ENCODE results near the gene STAG1. TPM values are rescaled to one million over a fixed set of nuclear protein-coding genes. Genes with fewer than 3 reads are reported as not detected.

The STAG1 gene
- polyA plus RNA-seq, 1 of the 3 experiments (the other 2 are of a cell fraction), result 5.5 TPM

DNA sequence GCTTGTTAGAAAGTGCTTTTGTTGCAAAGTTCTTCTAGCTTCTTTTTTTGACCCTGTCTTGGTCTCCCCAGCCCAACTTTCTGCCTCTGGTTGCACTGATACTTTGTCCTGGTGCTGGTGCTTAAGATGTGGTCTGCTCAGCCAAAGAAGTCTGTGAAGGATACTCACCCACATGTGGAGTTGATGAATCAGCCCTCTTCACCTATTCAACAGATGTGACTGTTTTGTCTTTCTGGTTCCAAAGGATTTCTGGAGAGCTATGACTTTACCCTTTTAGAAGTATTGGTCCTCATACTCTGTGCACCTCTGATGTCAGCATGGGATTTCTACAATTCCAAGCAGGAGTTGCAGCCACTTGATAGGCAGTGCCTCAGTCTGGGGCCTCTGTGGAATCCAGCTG is 418.0 kb downstream of the STAG1 start:
- peaks cover 31 to 39% of the 10 kb centered on the region in 2 experiments for H3K36me3 ChIP-seq (replicated peaks in 1 of 2; ENCODE audit: control insufficient read depth in 1 of 2, insufficient read depth in 2 of 2, low read length in 1 of 2)
- ChIA-PET POLR2A (no interaction called here), CTCF (interaction anchor here (0.7 to 1.5 kb wide), 3 partner anchors 83 to 680 kb away, joined by 3 to 6 read pairs (median 3); partner anchors contain the start of gene STAG1)
- no peak overlapping the region for H3K4me3 ChIP-seq (ENCODE audit: low read depth in 2 of 2, low read length in 1 of 2)
- peaks cover 4 to 6% of the 10 kb centered on the region in 2 experiments; a peak in 2 of 4 replicates for H3K4me1 ChIP-seq (ENCODE audit: control insufficient read depth in 1 of 2, insufficient read depth in 2 of 2, low read depth in 1 of 2, low read length in 1 of 2)
- no peak overlapping the region for H2AFZ ChIP-seq (ENCODE audit: low read depth)
- H3K27me3 ChIP-seq (ENCODE audit: insufficient read depth), result no peaks in the 10 kb centered on the region
- H3K9me2 ChIP-seq, result no peaks in the 10 kb centered on the region
- no peak overlapping the region for H3K4me2 ChIP-seq
- DNase-seq, result no peak
- H4K20me1 ChIP-seq (ENCODE audit: insufficient read depth), result no peaks in the 10 kb centered on the region
- H3K79me2 ChIP-seq (ENCODE audit: insufficient read depth), result no peaks in the 10 kb centered on the region
- TF ChIP-seq MEF2A (IDR thresholded peaks at IDR 0.05; ENCODE audit: borderline replicate concordance, low read depth), result no peak
- no peak for TF ChIP-seq TEAD4 (IDR thresholded peaks at IDR 0.05; ENCODE audit: borderline replicate concordance, insufficient read depth)
- TF ChIP-seq FOXJ3 (CRISPR knock-in tag; IDR thresholded peaks at IDR 0.05), result no peak
- TF ChIP-seq GATA2 (CRISPR knock-in tag; IDR thresholded peaks at IDR 0.05), result no peak
- TF ChIP-seq, protein P1, sequence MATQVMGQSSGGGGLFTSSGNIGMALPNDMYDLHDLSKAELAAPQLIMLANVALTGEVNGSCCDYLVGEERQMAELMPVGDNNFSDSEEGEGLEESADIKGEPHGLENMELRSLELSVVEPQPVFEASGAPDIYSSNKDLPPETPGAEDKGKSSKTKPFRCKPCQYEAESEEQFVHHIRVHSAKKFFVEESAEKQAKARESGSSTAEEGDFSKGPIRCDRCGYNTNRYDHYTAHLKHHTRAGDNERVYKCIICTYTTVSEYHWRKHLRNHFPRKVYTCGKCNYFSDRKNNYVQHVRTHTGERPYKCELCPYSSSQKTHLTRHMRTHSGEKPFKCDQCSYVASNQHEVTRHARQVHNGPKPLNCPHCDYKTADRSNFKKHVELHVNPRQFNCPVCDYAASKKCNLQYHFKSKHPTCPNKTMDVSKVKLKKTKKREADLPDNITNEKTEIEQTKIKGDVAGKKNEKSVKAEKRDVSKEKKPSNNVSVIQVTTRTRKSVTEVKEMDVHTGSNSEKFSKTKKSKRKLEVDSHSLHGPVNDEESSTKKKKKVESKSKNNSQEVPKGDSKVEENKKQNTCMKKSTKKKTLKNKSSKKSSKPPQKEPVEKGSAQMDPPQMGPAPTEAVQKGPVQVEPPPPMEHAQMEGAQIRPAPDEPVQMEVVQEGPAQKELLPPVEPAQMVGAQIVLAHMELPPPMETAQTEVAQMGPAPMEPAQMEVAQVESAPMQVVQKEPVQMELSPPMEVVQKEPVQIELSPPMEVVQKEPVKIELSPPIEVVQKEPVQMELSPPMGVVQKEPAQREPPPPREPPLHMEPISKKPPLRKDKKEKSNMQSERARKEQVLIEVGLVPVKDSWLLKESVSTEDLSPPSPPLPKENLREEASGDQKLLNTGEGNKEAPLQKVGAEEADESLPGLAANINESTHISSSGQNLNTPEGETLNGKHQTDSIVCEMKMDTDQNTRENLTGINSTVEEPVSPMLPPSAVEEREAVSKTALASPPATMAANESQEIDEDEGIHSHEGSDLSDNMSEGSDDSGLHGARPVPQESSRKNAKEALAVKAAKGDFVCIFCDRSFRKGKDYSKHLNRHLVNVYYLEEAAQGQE (IDR thresholded peaks at IDR 0.05; ENCODE audit: low read depth, low read length), result no peak
- TF ChIP-seq RFX5 (IDR thresholded peaks at IDR 0.05; ENCODE audit: low read length), result no peak
- TF ChIP-seq FOXM1 (IDR thresholded peaks at IDR 0.05; ENCODE audit: low read depth), result no peak
- TF ChIP-seq MXI1 (IDR thresholded peaks at IDR 0.05; ENCODE audit: low read depth, low read length), result no peak
- no peak for TF ChIP-seq SMC3 (IDR thresholded peaks at IDR 0.05; ENCODE audit: low read depth, low read length)
- no peak for TF ChIP-seq RCOR1 (IDR thresholded peaks at IDR 0.05; ENCODE audit: low read length)
- TF ChIP-seq, protein P2, sequence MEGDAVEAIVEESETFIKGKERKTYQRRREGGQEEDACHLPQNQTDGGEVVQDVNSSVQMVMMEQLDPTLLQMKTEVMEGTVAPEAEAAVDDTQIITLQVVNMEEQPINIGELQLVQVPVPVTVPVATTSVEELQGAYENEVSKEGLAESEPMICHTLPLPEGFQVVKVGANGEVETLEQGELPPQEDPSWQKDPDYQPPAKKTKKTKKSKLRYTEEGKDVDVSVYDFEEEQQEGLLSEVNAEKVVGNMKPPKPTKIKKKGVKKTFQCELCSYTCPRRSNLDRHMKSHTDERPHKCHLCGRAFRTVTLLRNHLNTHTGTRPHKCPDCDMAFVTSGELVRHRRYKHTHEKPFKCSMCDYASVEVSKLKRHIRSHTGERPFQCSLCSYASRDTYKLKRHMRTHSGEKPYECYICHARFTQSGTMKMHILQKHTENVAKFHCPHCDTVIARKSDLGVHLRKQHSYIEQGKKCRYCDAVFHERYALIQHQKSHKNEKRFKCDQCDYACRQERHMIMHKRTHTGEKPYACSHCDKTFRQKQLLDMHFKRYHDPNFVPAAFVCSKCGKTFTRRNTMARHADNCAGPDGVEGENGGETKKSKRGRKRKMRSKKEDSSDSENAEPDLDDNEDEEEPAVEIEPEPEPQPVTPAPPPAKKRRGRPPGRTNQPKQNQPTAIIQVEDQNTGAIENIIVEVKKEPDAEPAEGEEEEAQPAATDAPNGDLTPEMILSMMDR (IDR thresholded peaks at IDR 0.05), result no peak
- no peak for TF ChIP-seq GABPA (IDR thresholded peaks at IDR 0.05; ENCODE audit: low read depth)
- TF ChIP-seq, protein P3, sequence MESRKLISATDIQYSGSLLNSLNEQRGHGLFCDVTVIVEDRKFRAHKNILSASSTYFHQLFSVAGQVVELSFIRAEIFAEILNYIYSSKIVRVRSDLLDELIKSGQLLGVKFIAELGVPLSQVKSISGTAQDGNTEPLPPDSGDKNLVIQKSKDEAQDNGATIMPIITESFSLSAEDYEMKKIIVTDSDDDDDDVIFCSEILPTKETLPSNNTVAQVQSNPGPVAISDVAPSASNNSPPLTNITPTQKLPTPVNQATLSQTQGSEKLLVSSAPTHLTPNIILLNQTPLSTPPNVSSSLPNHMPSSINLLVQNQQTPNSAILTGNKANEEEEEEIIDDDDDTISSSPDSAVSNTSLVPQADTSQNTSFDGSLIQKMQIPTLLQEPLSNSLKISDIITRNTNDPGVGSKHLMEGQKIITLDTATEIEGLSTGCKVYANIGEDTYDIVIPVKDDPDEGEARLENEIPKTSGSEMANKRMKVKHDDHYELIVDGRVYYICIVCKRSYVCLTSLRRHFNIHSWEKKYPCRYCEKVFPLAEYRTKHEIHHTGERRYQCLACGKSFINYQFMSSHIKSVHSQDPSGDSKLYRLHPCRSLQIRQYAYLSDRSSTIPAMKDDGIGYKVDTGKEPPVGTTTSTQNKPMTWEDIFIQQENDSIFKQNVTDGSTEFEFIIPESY (IDR thresholded peaks at IDR 0.05; ENCODE audit: borderline replicate concordance, low read depth), result no peak
- TF ChIP-seq RXRA (IDR thresholded peaks at IDR 0.05; ENCODE audit: borderline replicate concordance, low read depth), result no peak
- TF ChIP-seq, protein P4, sequence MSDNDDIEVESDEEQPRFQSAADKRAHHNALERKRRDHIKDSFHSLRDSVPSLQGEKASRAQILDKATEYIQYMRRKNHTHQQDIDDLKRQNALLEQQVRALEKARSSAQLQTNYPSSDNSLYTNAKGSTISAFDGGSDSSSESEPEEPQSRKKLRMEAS (IDR thresholded peaks at IDR 0.05; ENCODE audit: low read depth), result no peak
- TF ChIP-seq SIN3A (IDR thresholded peaks at IDR 0.05; ENCODE audit: borderline replicate concordance, low read depth, low read length), result no peak
- no peak for TF ChIP-seq POLR2AphosphoS5 (IDR thresholded peaks at IDR 0.05; ENCODE audit: low read depth, low read length)
- TF ChIP-seq RAD21 (IDR thresholded peaks at IDR 0.05; ENCODE audit: low read length), result no peak
- TF ChIP-seq ELF1 (IDR thresholded peaks at IDR 0.05), result no peak
- TF ChIP-seq, protein P5, sequence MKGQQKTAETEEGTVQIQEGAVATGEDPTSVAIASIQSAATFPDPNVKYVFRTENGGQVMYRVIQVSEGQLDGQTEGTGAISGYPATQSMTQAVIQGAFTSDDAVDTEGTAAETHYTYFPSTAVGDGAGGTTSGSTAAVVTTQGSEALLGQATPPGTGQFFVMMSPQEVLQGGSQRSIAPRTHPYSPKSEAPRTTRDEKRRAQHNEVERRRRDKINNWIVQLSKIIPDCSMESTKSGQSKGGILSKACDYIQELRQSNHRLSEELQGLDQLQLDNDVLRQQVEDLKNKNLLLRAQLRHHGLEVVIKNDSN (IDR thresholded peaks at IDR 0.05; ENCODE audit: borderline replicate concordance, low read depth), result no peak
- peaks cover 12% of the 10 kb centered on the region for H3F3A ChIP-seq (replicated peaks; ENCODE audit: insufficient read depth)
- no peak overlapping the region for H3K9ac ChIP-seq
- H3K9me3 ChIP-seq, result no peaks in the 10 kb centered on the region
- no peak overlapping the region for H3K27ac ChIP-seq (ENCODE audit: low read depth in 2 of 2, low read length in 1 of 2)
